PFSK-1 (cell line): ENCODE data around the gene CABLES1.

Source experiments
- FOXP2 ChIP-seq: optimal IDR thresholded peaks from 2 replicates; pipeline ENCODE3; 2011; ENCODE audit warnings: borderline replicate concordance, control low read depth, inconsistent platforms; ENCODE audit not compliant: insufficient read depth; ENCODE audit errors: extremely low read length, extremely low read depth
- POLR2AphosphoS5 ChIP-seq: IDR thresholded peaks from 2 replicates; pipeline ENCODE4 v1.6.1; 2012; ENCODE audit warnings: low read depth, mild to moderate bottlenecking, control low read depth, low read length, moderate library complexity
- REST ChIP-seq, 2 experiments: IDR thresholded peaks; 2 replicates each; pipeline versions ENCODE4 v1.6.1 to v1.8.0; 2011 to 2012; ENCODE audit warnings: low read depth in 2 of 2, low read length in 2 of 2, control low read depth in 1 of 2, inconsistent platforms in 1 of 2, mild to moderate bottlenecking in 1 of 2, moderate library complexity in 1 of 2; ENCODE audit not compliant: insufficient read depth in 1 of 2
- SIN3A ChIP-seq: IDR thresholded peaks from 2 replicates; pipeline ENCODE4 v1.6.1; 2012; ENCODE audit warnings: mild to moderate bottlenecking, low read length, moderate library complexity, borderline replicate concordance; ENCODE audit not compliant: insufficient read depth
- TAF1 ChIP-seq: IDR thresholded peaks from 2 replicates; pipeline ENCODE4 v1.6.1; 2012; ENCODE audit warnings: low read length, control low read depth, borderline replicate concordance; ENCODE audit not compliant: insufficient read depth

CABLES1 gene

DNA sequence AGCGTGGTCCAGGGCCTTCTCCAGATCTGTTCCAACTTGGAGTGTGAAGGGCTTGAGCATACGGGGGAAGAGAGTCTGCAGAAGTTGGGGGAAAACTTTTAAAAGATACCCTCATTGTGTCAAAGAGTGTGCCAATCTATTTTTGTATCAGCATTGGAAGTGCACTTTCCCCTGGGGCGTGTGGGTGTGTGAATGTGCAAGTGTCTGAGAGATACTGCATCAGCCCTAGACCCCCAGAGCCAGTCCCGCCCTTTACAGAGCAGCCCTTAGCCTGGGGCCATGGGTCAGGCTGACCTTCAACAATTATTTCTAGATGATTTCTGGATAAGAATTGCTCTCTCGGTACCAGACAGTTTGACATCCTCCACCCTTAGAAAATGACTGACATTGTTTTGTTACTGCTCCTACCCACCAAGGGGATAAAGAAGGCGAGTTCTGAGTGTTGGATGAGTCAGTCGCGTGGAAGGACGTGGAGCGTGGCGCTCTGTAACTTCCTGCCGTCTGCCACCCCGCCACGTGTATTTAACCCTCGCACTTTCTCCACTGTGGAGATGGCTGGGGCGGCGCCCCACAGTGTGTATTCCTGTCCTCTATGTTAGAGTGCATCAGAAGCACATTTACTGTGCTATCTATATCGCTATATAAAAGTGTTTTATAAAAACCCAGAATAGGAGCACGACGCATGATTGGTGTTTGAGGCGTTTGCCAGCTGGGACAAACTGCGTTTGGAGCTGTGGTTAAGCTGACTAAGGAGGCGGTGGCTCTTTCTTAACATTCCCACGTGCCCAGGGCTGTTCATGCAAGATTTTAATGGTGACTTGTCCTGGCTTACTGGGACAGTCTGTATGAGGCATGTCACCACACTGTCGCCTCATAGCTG is 122.6 kb downstream of the CABLES1 start:
- TF ChIP-seq FOXP2 (no peak), REST (IDR thresholded peaks at IDR 0.05; ENCODE audit: insufficient read depth in 1 of 2, low read depth in 2 of 2, low read length in 2 of 2) (no peak), SIN3A (no peak), TAF1 (no peak)

GRCh38 chr18:23258566-23259469 is 123.5 kb downstream of the CABLES1 start:
- TF ChIP-seq POLR2AphosphoS5 (no peak), REST (IDR thresholded peaks at IDR 0.05; ENCODE audit: insufficient read depth in 1 of 2, low read depth in 2 of 2, low read length in 2 of 2) (no peak), SIN3A (no peak), TAF1 (no peak), FOXP2 (no peak)

DNA sequence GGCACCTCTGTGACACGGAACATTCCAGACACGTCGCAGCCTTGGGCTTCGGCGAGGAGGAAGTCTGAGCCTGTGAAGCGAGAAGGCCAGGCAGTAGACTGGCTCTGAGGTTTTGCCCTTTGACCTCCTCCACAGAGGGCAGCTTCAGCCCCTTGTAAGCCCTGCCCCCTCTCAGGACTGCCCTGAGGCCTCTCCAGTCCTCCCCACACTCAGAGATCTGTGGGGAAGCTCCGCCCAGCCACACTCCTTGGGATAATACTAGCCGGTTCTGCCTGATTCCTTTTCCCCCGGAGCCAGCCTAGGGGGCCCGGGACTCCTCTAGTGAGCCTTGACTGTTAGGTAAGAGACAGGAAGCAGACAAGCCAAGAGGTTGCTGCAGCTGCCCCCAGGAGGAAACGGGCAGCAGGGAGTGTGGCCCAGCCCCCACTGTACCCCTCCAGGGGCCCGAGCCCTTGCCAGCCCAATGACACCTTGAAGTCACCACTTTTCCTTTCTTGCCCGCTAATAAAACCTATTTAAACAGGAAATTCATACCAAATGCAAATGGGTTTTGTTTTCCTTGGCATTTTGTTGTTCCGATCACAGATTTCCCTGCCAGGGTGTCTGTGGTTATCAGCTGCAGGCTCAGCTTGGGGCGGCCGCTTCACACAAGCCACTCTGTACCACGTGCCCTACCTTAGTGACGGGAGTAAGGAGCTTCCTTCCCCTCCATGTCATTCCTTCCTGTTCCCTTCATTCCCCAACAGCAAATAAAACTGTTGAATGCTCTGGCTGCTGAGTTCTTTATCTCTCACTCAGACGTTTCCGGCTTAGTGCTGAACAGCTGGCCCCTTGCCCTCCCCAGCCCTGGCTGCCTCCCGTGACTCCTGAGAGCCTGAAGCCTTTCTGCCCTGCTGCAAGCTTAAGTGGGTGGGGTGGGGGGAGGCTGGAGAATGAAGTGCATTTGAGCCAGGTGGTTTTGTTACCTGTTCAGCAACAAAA is 124.7 kb downstream of the CABLES1 start:
- TF ChIP-seq TAF1 (0 out of 2 replicates have a peak, but pooled peaks have one; percentile 30), FOXP2 (no peak), POLR2AphosphoS5 (0 out of 2 replicates have a peak, but pooled peaks have one; percentile 27), SIN3A (no peak), REST (IDR thresholded peaks at IDR 0.05; ENCODE audit: insufficient read depth in 1 of 2, low read depth in 2 of 2, low read length in 2 of 2) (no peak; a peak in 1 of 4 replicates)

- no peak for TF ChIP-seq FOXP2
- no peak for TF ChIP-seq SIN3A
- no peak for TF ChIP-seq TAF1
- TF ChIP-seq POLR2AphosphoS5, result no peak
- no peak for TF ChIP-seq REST (IDR thresholded peaks at IDR 0.05; ENCODE audit: insufficient read depth in 1 of 2, low read depth in 2 of 2, low read length in 2 of 2)
Observed at GRCh38 chr18:23260926-23261590, 125.8 kb downstream of the CABLES1 start.
